IPS-18a (cell line): ENCODE measurements around the gene DNLZ.

Experiments
- H3K27ac ChIP-seq: one replicate; pipeline ENCODE4 v1.5.1; 2013; ENCODE audit warnings: low read length
- H3K27me3 ChIP-seq: one replicate; pipeline ENCODE4 v1.6.1; 2013; ENCODE audit warnings: mild to moderate bottlenecking, low read length; ENCODE audit not compliant: control insufficient read depth, insufficient read depth
- H3K36me3 ChIP-seq: one replicate; pipeline ENCODE4 v1.6.1; 2013; ENCODE audit warnings: low read depth, low read length; ENCODE audit not compliant: control insufficient read depth
- H3K4me1 ChIP-seq: one replicate; pipeline ENCODE4 v1.6.1; 2013; ENCODE audit warnings: low read depth, low read length; ENCODE audit not compliant: control insufficient read depth
- H3K4me3 ChIP-seq: one replicate; pipeline ENCODE4 v1.5.1; 2013; ENCODE audit warnings: low read length
- H3K9ac ChIP-seq: one replicate; pipeline ENCODE4 v1.6.1; 2013; ENCODE audit warnings: mild to moderate bottlenecking, low read length, moderate library complexity
- H3K9me3 ChIP-seq: one replicate; pipeline ENCODE4 v1.6.1; 2013; ENCODE audit warnings: low read depth, low read length; ENCODE audit not compliant: control insufficient read depth

The DNLZ gene

GRCh38 chr9:136314944-136315343 is 48.6 kb downstream of the DNLZ start:
- H3K27me3 ChIP-seq, result no peaks in the 10 kb centered on the region
- no peak overlapping the region for H3K27ac ChIP-seq
- H3K9me3 ChIP-seq, result peaks cover 7% of the 10 kb centered on the region
- no peak overlapping the region for H3K9ac ChIP-seq
- no peaks in the 10 kb centered on the region for H3K4me1 ChIP-seq
- H3K36me3 ChIP-seq, result no peaks in the 10 kb centered on the region
- no peak overlapping the region for H3K4me3 ChIP-seq

GRCh38 chr9:136314056-136314416 is 49.5 kb downstream of the DNLZ start:
- Histone ChIP-seq H3K4me1 (no peaks in the 10 kb centered on the region), H3K27ac (no peak overlapping the region), H3K4me3 (no peak overlapping the region), H3K27me3 (no peaks in the 10 kb centered on the region), H3K36me3 (no peaks in the 10 kb centered on the region), H3K9ac (no peak overlapping the region), H3K9me3 (peaks cover 7% of the 10 kb centered on the region)

GRCh38 chr9:136313111-136314055 is 50.2 kb downstream of the DNLZ start:
- Histone ChIP-seq H3K4me3 (no peak overlapping the region), H3K27ac (no peak overlapping the region), H3K27me3 (no peaks in the 10 kb centered on the region), H3K9ac (no peak overlapping the region), H3K36me3 (no peaks in the 10 kb centered on the region), H3K9me3 (peaks cover 7% of the 10 kb centered on the region), H3K4me1 (no peaks in the 10 kb centered on the region)

- no peaks in the 10 kb centered on the region for H3K4me1 ChIP-seq
- H3K9me3 ChIP-seq, result peaks cover 7% of the 10 kb centered on the region
- no peaks in the 10 kb centered on the region for H3K27me3 ChIP-seq
- H3K4me3 ChIP-seq, result no peak overlapping the region
- no peak overlapping the region for H3K9ac ChIP-seq
- H3K27ac ChIP-seq, result no peak overlapping the region
- no peaks in the 10 kb centered on the region for H3K36me3 ChIP-seq
These were observed 51.1 kb downstream of the DNLZ start for GRCh38 chr9:136312436-136312835.

GRCh38 chr9:136312009-136312375 is 51.6 kb downstream of the DNLZ start:
- no peaks in the 10 kb centered on the region for H3K36me3 ChIP-seq
- no peaks in the 10 kb centered on the region for H3K27me3 ChIP-seq
- H3K4me1 ChIP-seq, result no peaks in the 10 kb centered on the region
- no peak overlapping the region for H3K4me3 ChIP-seq
- peaks cover 7% of the 10 kb centered on the region for H3K9me3 ChIP-seq
- H3K27ac ChIP-seq, result no peak overlapping the region
- no peak overlapping the region for H3K9ac ChIP-seq

- no peaks in the 10 kb centered on the region for H3K4me1 ChIP-seq
- H3K27ac ChIP-seq, result no peak overlapping the region
- peaks cover 7% of the 10 kb centered on the region for H3K9me3 ChIP-seq
- no peak overlapping the region for H3K4me3 ChIP-seq
- H3K9ac ChIP-seq, result no peak overlapping the region
- H3K27me3 ChIP-seq, result no peaks in the 10 kb centered on the region
- no peaks in the 10 kb centered on the region for H3K36me3 ChIP-seq
These were observed 52.2 kb downstream of the DNLZ start for GRCh38 chr9:136311051-136312008.

- H3K27me3 ChIP-seq, result no peaks in the 10 kb centered on the region
- no peaks in the 10 kb centered on the region for H3K4me1 ChIP-seq
- H3K36me3 ChIP-seq, result no peaks in the 10 kb centered on the region
- no peak overlapping the region for H3K9ac ChIP-seq
- no peak overlapping the region for H3K27ac ChIP-seq
- H3K4me3 ChIP-seq, result no peak overlapping the region
- peaks cover 7% of the 10 kb centered on the region for H3K9me3 ChIP-seq
These were observed 53.1 kb downstream of the DNLZ start for GRCh38 chr9:136310273-136311030.

- Histone ChIP-seq H3K9me3 (peaks cover under 1% of the 10 kb centered on the region), H3K9ac (no peak overlapping the region), H3K4me1 (no peaks in the 10 kb centered on the region), H3K27me3 (no peaks in the 10 kb centered on the region), H3K4me3 (no peak overlapping the region), H3K27ac (no peak overlapping the region), H3K36me3 (no peaks in the 10 kb centered on the region)
These were observed 53.7 kb downstream of the DNLZ start for GRCh38 chr9:136309806-136310220.
